ENCODE data around the gene CDH3. TPM values are rescaled to one million over a fixed set of nuclear protein-coding genes. Genes with fewer than 3 reads are reported as not detected.

Gene CDH3
- total and polyA plus RNA-seq, 2 of the 8 experiments (the other 6 are each of a cell fraction or from before 2014, with no cell fraction given), result 146 to 171 TPM

DNA sequence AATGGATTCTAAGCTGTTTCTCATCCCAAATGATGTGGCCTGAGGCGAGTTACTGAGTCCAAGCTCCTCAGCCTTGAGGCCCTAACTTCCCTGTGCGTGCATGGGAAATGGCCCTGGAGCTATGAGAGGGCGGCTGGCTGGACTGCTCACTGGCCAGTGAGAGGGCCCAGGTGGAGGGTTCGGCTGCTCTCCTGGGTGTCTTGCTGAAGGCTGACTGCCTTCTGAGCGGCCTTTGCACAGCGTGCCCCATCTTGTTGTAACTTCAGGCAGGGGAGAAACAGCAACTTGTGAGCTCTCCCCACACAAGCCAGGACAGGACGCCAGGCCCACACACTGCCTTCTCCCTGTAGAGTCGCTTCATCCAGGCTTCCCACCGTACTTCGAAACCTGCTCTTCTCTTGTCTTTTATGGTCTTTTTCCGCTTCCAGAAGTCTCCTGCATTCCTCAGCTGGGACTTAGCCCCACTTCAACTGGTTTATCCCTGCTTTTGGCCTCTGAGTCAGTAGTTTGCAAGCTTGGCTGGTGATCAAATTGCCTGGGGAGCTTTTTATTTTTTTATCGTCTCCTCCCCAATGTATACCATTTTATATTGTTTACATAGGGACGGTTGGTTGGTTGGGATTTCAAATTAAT lies 13.3 kb downstream of the CDH3 start:
- Histone ChIP-seq H2BK5ac (ENCODE audit: low read depth, low read length) (0 out of 2 replicates have a peak overlapping the region, but pooled peaks have one; percentile 77), H3K79me2 (ENCODE audit: control insufficient read depth in 1 of 2, insufficient read depth in 2 of 2, low read length in 2 of 2) (peaks cover 0 to 67% of the 10 kb centered on the region in 2 experiments; a peak in 2 of 4 replicates), H3K79me1 (ENCODE audit: low read depth, low read length) (peaks cover 18% of the 10 kb centered on the region), H4K91ac (replicated peaks; ENCODE audit: insufficient read length, low read length) (no peak overlapping the region), H3K4me1 (replicated peaks in 1 of 4; ENCODE audit: control insufficient read depth in 3 of 4, insufficient read depth in 4 of 4, low read length in 3 of 4) (peaks cover 0 to 6% (median 0%) of the 10 kb centered on the region in 4 experiments; a peak in 1 of 7 replicates), H2AK5ac (ENCODE audit: low read depth, low read length) (no peak overlapping the region), H2AFZ (ENCODE audit: low read length) (no peak overlapping the region), H3K14ac (ENCODE audit: insufficient read length) (no peak overlapping the region), H3K56ac (replicated peaks; ENCODE audit: insufficient read length, low read depth, low read length) (no peak overlapping the region), H2BK12ac (ENCODE audit: low read depth, low read length) (no peak overlapping the region), H3K27ac (ENCODE audit: low read depth, low read length) (no peak overlapping the region), H3K18ac (ENCODE audit: extremely low read depth, low read length) (no peak overlapping the region; the same call in 1 of the 2 replicates), H3K36me3 (ENCODE audit: control insufficient read depth in 2 of 4, insufficient read depth in 4 of 4, low read length in 3 of 4) (peaks cover 0 to 14% (median 0%) of the 10 kb centered on the region in 4 experiments; a peak in 2 of 8 replicates), H3K23me2 (ENCODE audit: low read depth, low read length) (no peaks in the 10 kb centered on the region), H4K5ac (ENCODE audit: insufficient read length, low read depth, low read length) (no peak overlapping the region), H3K9ac (replicated peaks in 1 of 4; ENCODE audit: extremely low read depth in 1 of 4, low read depth in 3 of 4, low read length in 3 of 4) (no peak overlapping the region), H3K4me3 (ENCODE audit: extremely low read depth in 1 of 4, insufficient read depth in 2 of 4, low read depth in 3 of 4, low read length in 4 of 4) (no peak overlapping the region), H3K4ac (replicated peaks; ENCODE audit: insufficient read length, low read depth, low read length) (no peak overlapping the region), H4K20me1 (replicated peaks in 1 of 2; ENCODE audit: control insufficient read depth in 1 of 2, insufficient read depth in 2 of 2, low read length in 2 of 2) (peaks cover 12 to 16% of the 10 kb centered on the region in 2 experiments), H2BK120ac (replicated peaks; ENCODE audit: low read depth, low read length) (no peak overlapping the region), H3K9me3 (ENCODE audit: insufficient read depth in 2 of 2, low read depth in 1 of 2, low read length in 1 of 2) (no peaks in the 10 kb centered on the region), H3K4me2 (ENCODE audit: insufficient read depth in 1 of 2, low read depth in 2 of 2, low read length in 2 of 2) (no peak overlapping the region), H3K27me3 (replicated peaks in 1 of 4; ENCODE audit: control insufficient read depth in 3 of 4, extremely low read depth in 1 of 4, insufficient read depth in 3 of 4, low read length in 3 of 4) (no peaks in the 10 kb centered on the region), H2BK20ac (ENCODE audit: low read length) (no peak overlapping the region), H3K23ac (ENCODE audit: insufficient read length) (no peak overlapping the region), H2BK15ac (ENCODE audit: low read length) (no peak overlapping the region), H4K8ac (ENCODE audit: extremely low read depth, insufficient read depth, low read length) (no peak overlapping the region; the same call in 1 of the 2 replicates)
- ChIA-PET CTCF (ENCODE audit: partially characterized antibody) (interaction anchor here (0.9 to 4.0 kb wide), 7 partner anchors 16 to 189 kb away, joined by 3 to 16 read pairs (median 4); no protein-coding TSS in a partner anchor), POLR2A (ENCODE audit: partially characterized antibody) (interaction anchor here (0.6 to 9.5 kb wide), 6 partner anchors 9 to 78 kb away, joined by 3 to 81 read pairs (median 4); partner anchors contain the start of genes CDH1 and CDH3)
- FAIRE-seq (no peak), DNase-seq (ENCODE audit: low read depth in 1 of 2, low spot score in 2 of 2) (no peak)
- WGBS, 2 experiments (ENCODE audit: extremely low coverage in 1 of 2, insufficient coverage in 1 of 2, insufficient read length in 1 of 2, insufficient replicate concordance in 2 of 2, low coverage in 1 of 2, low lambda C conversion rate in 2 of 2, missing lambda C conversion rate in 1 of 2), result 87% methylated on average over 13 of the region's 13 CpGs; no CpG with 5 or more reads in 1 of the 2 experiments
- TF ChIP-seq SRF (IDR thresholded peaks at IDR 0.05; ENCODE audit: low read depth, low read length) (no peak), SP4 (IDR thresholded peaks at IDR 0.05; ENCODE audit: low read length) (no peak), RBBP5 (IDR thresholded peaks at IDR 0.05; ENCODE audit: borderline replicate concordance, low read depth, low read length) (no peak)
